ENCODE measurements around the gene SEMA3D.

DNA sequence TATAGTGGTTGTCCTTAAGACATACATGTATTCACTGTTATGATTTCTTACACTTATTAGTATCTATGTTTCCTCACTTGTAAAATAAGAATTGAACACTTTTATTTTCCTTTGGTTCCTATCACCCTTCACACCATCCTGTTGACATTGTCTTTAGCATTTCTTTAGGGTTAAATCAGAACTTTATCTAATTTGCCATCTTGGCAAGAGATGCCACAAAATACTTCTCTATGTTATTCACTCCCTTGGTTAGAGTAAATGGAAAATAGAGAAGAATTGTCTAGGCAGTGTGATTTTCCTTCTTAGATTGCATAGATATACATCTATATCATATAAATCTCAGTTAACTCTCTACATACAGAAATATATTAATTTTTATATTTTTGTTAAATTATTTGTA is 204.7 kb downstream of the SEMA3D start:
- no peak for TF ChIP-seq POLR2A (IDR thresholded peaks at IDR 0.05)
- TF ChIP-seq, protein P1, sequence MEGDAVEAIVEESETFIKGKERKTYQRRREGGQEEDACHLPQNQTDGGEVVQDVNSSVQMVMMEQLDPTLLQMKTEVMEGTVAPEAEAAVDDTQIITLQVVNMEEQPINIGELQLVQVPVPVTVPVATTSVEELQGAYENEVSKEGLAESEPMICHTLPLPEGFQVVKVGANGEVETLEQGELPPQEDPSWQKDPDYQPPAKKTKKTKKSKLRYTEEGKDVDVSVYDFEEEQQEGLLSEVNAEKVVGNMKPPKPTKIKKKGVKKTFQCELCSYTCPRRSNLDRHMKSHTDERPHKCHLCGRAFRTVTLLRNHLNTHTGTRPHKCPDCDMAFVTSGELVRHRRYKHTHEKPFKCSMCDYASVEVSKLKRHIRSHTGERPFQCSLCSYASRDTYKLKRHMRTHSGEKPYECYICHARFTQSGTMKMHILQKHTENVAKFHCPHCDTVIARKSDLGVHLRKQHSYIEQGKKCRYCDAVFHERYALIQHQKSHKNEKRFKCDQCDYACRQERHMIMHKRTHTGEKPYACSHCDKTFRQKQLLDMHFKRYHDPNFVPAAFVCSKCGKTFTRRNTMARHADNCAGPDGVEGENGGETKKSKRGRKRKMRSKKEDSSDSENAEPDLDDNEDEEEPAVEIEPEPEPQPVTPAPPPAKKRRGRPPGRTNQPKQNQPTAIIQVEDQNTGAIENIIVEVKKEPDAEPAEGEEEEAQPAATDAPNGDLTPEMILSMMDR (IDR thresholded peaks at IDR 0.05) = no peak

All from transverse colon (tissue), 3 donors.